ENCODE measurements around the gene STAT6. TPM values are rescaled to one million over a fixed set of nuclear protein-coding genes. Genes with fewer than 3 reads are reported as not detected.

The STAT6 gene
- total and polyA plus RNA-seq, 2 donors (not counting 1 experiment from before 2014, with no cell fraction given): 544 to 736 TPM

DNA sequence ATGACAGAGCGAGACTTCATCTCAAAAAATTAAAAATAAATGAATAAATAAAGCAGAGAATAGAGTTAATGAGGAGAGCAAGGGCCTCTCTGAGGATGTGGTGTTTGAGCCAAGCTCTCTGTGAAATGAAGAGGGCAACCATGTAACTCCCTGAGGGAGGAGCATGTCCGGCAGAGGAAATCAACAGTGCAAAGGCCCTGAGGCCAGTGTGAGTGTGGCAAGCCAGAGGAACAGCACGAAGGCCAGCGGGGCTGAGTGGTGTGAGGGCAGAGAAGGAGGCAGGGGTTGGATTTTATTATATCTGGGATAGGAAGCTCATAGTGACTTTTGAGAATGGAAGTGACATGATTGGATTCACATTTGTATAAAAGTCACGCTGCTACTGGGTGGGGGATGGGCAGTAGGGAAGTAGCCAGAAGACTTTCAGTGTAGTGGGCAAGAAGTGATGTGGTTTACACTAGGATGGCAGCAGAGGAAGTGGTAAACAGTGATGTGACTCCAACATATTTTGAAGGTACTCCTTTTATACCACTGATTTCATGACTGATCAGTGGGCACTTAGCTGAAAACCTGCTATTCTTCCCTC lies 46.5 kb upstream of the STAT6 start:
- H4K20me1 ChIP-seq (ENCODE audit: control insufficient read depth, insufficient read depth, low read length, poor library complexity, severe bottlenecking): no peaks in the 10 kb centered on the region
- Mint-ChIP-seq H3K4me3 (no peak overlapping the region), H3K9me3 (ENCODE audit: insufficient read depth) (no peaks in the 10 kb centered on the region), H3K27me3 (peaks cover 9% of the 10 kb centered on the region), H3K4me1 (peaks cover 9% of the 10 kb centered on the region), H3K27ac (no peak overlapping the region)
- peaks cover 4 to 14% of the 10 kb centered on the region in 2 donors for H3K4me1 ChIP-seq (ENCODE audit: control insufficient read depth in 2 of 2, insufficient read depth in 2 of 2, low read length in 2 of 2)
- no peak overlapping the region for H3K27ac ChIP-seq (ENCODE audit: low read length in 2 of 2)
- ChIA-PET CTCF (interaction anchor here (1.1 to 1.2 kb wide), 2 partner anchors 24 to 33 kb away, joined by 3 to 4 read pairs; no protein-coding TSS in a partner anchor), POLR2A (no interaction called here)
- H2AFZ ChIP-seq (ENCODE audit: insufficient read depth, low read depth, low read length, poor library complexity, severe bottlenecking): no peak overlapping the region
- no peak overlapping the region for H3K4me2 ChIP-seq (replicated peaks; ENCODE audit: low read depth, low read length, poor library complexity, severe bottlenecking)
- H3K79me2 ChIP-seq (ENCODE audit: control insufficient read depth, insufficient read depth, low read length): no peaks in the 10 kb centered on the region
- peaks cover 0 to 3% (median 0%) of the 10 kb centered on the region in 3 donors for H3K9me3 ChIP-seq (ENCODE audit: control extremely low read depth in 1 of 3, control insufficient read depth in 2 of 3, insufficient read depth in 1 of 3, low read length in 2 of 3)
- no peak overlapping the region for H3K4me3 ChIP-seq (ENCODE audit: control extremely low read depth in 1 of 5, extremely low read depth in 1 of 5, insufficient read depth in 1 of 5, low read depth in 2 of 5, low read length in 4 of 5)
- no peaks in the 10 kb centered on the region for H3K27me3 ChIP-seq (replicated peaks in 1 of 4; ENCODE audit: control extremely low read depth in 1 of 4, control insufficient read depth in 3 of 4, insufficient read depth in 4 of 4, low read length in 3 of 4)
- intact Hi-C loops (cut with micrococcal nuclease): no loop called here
- DNase-seq (no peak), ATAC-seq (ENCODE audit: low read depth) (no peak)
- 94% methylated on average over 3 of the region's 5 CpGs for WGBS (ENCODE audit: insufficient coverage)
- no peaks in the 10 kb centered on the region for H3K36me3 ChIP-seq (replicated peaks in 1 of 2; ENCODE audit: control extremely low read depth in 1 of 2, control insufficient read depth in 1 of 2, extremely low read depth in 1 of 2, insufficient read depth in 2 of 2, low read length in 1 of 2)
- TF ChIP-seq, protein P1, sequence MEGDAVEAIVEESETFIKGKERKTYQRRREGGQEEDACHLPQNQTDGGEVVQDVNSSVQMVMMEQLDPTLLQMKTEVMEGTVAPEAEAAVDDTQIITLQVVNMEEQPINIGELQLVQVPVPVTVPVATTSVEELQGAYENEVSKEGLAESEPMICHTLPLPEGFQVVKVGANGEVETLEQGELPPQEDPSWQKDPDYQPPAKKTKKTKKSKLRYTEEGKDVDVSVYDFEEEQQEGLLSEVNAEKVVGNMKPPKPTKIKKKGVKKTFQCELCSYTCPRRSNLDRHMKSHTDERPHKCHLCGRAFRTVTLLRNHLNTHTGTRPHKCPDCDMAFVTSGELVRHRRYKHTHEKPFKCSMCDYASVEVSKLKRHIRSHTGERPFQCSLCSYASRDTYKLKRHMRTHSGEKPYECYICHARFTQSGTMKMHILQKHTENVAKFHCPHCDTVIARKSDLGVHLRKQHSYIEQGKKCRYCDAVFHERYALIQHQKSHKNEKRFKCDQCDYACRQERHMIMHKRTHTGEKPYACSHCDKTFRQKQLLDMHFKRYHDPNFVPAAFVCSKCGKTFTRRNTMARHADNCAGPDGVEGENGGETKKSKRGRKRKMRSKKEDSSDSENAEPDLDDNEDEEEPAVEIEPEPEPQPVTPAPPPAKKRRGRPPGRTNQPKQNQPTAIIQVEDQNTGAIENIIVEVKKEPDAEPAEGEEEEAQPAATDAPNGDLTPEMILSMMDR (IDR thresholded peaks at IDR 0.05): no peak
- no peak for TF ChIP-seq EZH2 (IDR thresholded peaks at IDR 0.05; ENCODE audit: borderline replicate concordance, insufficient read depth, low read depth, low read length, poor library complexity, severe bottlenecking)
- no peak overlapping the region for H3K9ac ChIP-seq (ENCODE audit: low read length)

DNA sequence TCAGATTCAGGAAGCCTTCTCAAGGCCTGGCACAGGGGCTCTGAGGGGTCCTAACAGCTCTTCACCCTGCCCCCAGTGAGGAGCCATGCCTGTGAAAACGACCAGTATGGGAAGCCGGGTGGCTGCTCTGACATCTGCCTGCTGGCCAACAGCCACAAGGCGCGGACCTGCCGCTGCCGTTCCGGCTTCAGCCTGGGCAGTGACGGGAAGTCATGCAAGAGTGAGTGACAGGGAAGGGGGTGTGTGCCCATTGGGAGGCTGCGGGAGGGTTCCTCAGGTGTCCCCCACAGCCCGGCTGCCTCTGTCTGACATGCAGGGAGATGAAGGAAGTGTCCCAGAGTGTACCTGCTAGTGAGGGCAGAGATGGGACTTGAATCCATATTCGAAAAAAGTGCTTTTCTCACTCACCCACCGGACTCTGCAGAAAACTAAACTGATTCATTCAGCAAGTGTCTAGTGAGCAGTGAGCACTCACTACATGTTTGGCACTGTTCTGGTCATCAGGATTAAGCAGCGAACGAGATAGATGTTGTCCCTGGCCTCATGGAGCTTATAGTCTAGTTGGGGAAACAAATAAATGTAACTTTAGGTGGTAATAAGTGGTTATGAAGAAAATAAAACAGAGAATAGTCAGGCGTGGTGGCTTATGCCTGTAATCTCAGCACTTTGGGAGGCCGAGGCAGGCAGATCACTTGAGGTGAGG lies 45.7 kb upstream of the STAT6 start:
- peaks cover 9% of the 10 kb centered on the region for H3K27me3 Mint-ChIP-seq
- H3K27ac ChIP-seq (ENCODE audit: low read length in 2 of 2): no peak overlapping the region
- H3K36me3 ChIP-seq (replicated peaks in 1 of 2; ENCODE audit: control extremely low read depth in 1 of 2, control insufficient read depth in 1 of 2, extremely low read depth in 1 of 2, insufficient read depth in 2 of 2, low read length in 1 of 2): no peaks in the 10 kb centered on the region
- H2AFZ ChIP-seq (ENCODE audit: insufficient read depth, low read depth, low read length, poor library complexity, severe bottlenecking): no peak overlapping the region
- H3K9me3 Mint-ChIP-seq (ENCODE audit: insufficient read depth): no peaks in the 10 kb centered on the region
- peaks cover 9% of the 10 kb centered on the region for H3K4me1 Mint-ChIP-seq
- no peak for TF ChIP-seq EZH2 (IDR thresholded peaks at IDR 0.05; ENCODE audit: borderline replicate concordance, insufficient read depth, low read depth, low read length, poor library complexity, severe bottlenecking)
- TF ChIP-seq, protein P1 (IDR thresholded peaks at IDR 0.05): no peak
- peaks cover 4 to 14% of the 10 kb centered on the region in 2 donors for H3K4me1 ChIP-seq (ENCODE audit: control insufficient read depth in 2 of 2, insufficient read depth in 2 of 2, low read length in 2 of 2)
- H4K20me1 ChIP-seq (ENCODE audit: control insufficient read depth, insufficient read depth, low read length, poor library complexity, severe bottlenecking): no peaks in the 10 kb centered on the region
- intact Hi-C loops (cut with micrococcal nuclease): no loop called here
- H3K27me3 ChIP-seq (replicated peaks in 1 of 4; ENCODE audit: control extremely low read depth in 1 of 4, control insufficient read depth in 3 of 4, insufficient read depth in 4 of 4, low read length in 3 of 4): no peaks in the 10 kb centered on the region
- H3K79me2 ChIP-seq (ENCODE audit: control insufficient read depth, insufficient read depth, low read length): no peaks in the 10 kb centered on the region
- DNase-seq: no peak
- CTCF ChIA-PET: interaction anchor here (1.1 kb wide), 1 partner anchor 24 kb away, joined by 3 read pairs; no protein-coding TSS in a partner anchor
- no peak overlapping the region for H3K4me3 Mint-ChIP-seq
- H3K9ac ChIP-seq (ENCODE audit: low read length): no peak overlapping the region
- no peak overlapping the region for H3K4me2 ChIP-seq (replicated peaks; ENCODE audit: low read depth, low read length, poor library complexity, severe bottlenecking)
- peaks cover 0 to 3% (median 0%) of the 10 kb centered on the region in 3 donors for H3K9me3 ChIP-seq (ENCODE audit: control extremely low read depth in 1 of 3, control insufficient read depth in 2 of 3, insufficient read depth in 1 of 3, low read length in 2 of 3)
- POLR2A ChIA-PET: no interaction called here
- no peak for ATAC-seq (ENCODE audit: low read depth)
- no peak overlapping the region for H3K4me3 ChIP-seq (ENCODE audit: control extremely low read depth in 1 of 5, extremely low read depth in 1 of 5, insufficient read depth in 1 of 5, low read depth in 2 of 5, low read length in 4 of 5)
- WGBS (ENCODE audit: insufficient coverage): 48% methylated on average over 16 of the region's 16 CpGs
- H3K27ac Mint-ChIP-seq: no peak overlapping the region

Measured in B cell (primary cell).